ENCODE measurements around the gene SUSD1.

DNA sequence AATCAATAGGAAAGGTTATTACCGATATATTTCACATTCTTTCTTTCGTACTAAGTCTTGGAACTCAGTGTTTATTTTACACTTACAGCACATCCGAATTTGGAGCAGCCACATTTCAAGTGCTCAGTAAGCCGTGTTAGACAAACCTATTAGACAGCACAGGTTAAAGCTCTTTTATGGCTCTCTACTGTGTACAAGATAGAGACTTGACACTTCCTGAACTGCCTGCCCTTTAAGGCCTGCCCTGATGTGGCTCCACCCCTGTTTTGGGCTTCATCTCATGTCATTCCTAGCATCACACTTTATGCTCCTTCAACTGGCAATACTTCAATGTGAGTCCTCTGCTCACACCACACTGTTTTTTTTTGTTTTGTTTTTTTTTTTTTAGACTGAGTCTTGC lies 23.5 kb upstream of the SUSD1 start:
- TF ChIP-seq CTCF (conservative IDR thresholded peaks at IDR 0.05; ENCODE audit: low read length) (no peak), EZH2phosphoT487 (IDR thresholded peaks at IDR 0.05; ENCODE audit: borderline replicate concordance) (no peak)

Data from Loucy (cell line).